ENCODE measurements around the gene ERVMER34-1.

The ERVMER34-1 gene
- long read RNA-seq, donor 1, partial matches to known transcripts, result 0 of 1 reads
- long read RNA-seq, donor 1, other reads (novel, unspliced or antisense), result 0 of 1 reads
- long read RNA-seq, donor 2, result 0 reads
- long read RNA-seq, donor 3, result 0 reads
- long read RNA-seq, donor 4, partial matches to known transcripts, result 0 of 1 reads
- long read RNA-seq, donor 4, other reads (novel, unspliced or antisense), result 0 of 1 reads
- long read RNA-seq, donor 5, result 0 reads
- long read RNA-seq, donor 6, partial matches to known transcripts, result 0 of 1 reads
- long read RNA-seq, donor 6, other reads (novel, unspliced or antisense), result 0 of 1 reads
- long read RNA-seq, donor 7, partial matches to known transcripts, result 0 of 1 reads
- long read RNA-seq, donor 7, other reads (novel, unspliced or antisense), result 0 of 1 reads
- long read RNA-seq, donor 8, result 0 reads

GRCh38 chr4:52750819-52751486, at the start of gene ERVMER34-1:
ERVMER34-1 (minus strand) TSS chr4:52751425; CDS start chr4:52745520, 5,905 bp downstream.
- peak; percentile 80 for DNase-seq

DNA sequence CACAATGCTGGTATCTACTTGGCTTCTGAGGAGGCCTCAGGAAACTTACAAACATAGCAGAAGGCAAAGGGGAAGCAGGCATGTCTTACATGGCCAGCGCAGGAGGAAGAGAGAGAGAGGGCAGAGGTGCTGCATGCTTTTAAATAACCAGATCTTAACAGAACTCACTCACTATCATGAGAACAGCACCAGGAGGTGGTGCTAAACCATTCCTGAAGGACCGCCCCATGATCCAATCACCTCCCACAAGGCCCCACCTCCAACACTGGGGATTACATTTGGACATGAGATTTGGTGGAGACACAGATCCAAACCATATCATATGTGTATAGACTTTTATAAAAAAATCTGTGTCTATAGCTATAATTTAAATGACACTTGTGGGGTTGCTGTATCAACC, 48.6 kb upstream of the ERVMER34-1 start:
- no peak for DNase-seq

GRCh38 chr4:52795533-52795932, 44.3 kb upstream of the ERVMER34-1 start:
- no peak for DNase-seq

DNA sequence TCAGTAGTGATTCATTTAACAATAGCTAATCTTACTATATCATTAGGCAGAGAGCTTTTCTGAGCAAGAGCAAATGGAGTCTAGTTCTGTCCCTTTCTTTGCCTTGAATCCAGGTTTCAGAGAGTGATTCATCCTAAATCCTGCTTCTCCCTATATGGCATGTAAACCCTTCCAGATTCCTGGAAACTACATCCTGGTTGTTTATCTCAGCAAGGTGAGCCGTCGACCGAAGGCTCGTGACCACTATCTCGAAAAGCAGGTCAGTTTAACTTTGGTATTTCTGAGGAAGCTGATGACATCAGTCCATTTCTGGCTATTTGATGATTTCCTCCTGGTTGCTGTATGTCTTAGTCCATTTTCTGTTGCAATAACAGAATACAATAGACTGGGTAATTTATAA, 40.7 kb upstream of the ERVMER34-1 start:
- DNase-seq, result no peak

- no peak for DNase-seq
These were observed 38.5 kb upstream of the ERVMER34-1 start for GRCh38 chr4:52789774-52790173.

GRCh38 chr4:52788806-52789205, 37.6 kb upstream of the ERVMER34-1 start:
- DNase-seq, result no peak

GRCh38 chr4:52783069-52783468, 31.8 kb upstream of the ERVMER34-1 start:
- DNase-seq, result no peak

- DNase-seq, result no peak
These were observed 29.6 kb upstream of the ERVMER34-1 start for GRCh38 chr4:52780617-52781354.

DNA sequence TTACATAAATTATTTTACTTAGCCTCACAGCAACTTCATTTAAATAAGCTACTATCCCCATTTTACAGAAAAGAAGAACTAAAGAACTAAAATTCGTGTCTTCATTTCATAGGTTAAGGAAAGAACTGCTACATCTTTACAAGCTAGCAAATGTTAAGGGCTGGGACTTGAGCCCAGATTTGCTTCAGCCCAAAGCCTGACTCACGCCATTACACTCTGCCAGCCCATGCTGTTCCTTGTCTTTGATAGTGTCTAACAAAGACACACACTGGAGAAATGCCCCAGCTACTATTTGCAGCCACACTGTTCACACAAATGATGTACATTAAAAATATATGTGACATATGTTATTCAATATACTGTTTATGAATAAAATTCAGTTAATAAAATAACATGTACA, 29.0 kb upstream of the ERVMER34-1 start:
- no peak for DNase-seq

- DNase-seq, result no peak
These were observed 9.0 kb upstream of the ERVMER34-1 start for GRCh38 chr4:52760256-52760655.

DNA sequence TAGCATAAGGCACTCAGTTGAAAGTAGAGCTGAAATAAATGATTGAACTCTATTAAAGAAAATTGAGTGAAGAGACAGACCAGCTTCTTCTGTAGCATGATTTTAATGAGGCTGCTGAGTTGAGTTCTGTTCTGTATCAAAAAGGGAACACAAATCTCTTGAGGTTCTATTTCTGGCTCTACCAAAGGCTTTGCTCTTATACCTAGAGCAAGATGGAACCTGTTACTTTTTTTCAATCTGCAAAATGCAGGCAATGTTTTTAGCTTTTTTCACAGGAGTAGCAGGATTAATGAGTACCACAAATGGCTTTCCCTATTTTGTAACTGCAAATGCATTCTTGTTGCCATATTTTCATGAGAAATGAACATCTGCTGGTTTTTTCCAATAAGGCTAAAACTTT, 4.2 kb upstream of the ERVMER34-1 start:
- DNase-seq, result no peak

GRCh38 chr4:52752936-52753335, 1.7 kb upstream of the ERVMER34-1 start:
- no peak for DNase-seq

DNA sequence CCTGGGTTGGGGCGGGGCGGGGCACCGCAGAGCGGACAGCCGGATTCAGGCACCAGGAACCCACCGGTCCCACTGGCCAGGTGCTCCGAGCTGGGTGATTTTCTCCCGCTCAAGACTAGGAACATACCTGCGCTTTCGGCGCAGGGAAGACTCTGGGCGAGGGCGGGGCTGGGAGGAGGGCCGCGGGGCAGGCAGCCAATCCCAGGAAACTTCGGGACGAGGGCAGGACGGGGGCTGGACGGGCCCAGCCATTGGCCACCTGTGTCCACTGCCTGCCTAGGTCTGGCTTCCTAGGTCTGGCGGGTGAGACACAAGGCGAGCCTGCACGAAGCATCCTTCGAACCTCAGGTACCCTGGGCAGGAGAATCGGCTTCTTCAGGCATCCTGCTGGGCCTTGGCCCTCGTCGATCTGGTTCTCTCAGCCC, 274 bp upstream of the ERVMER34-1 start:
- DNase-seq, result peak; percentile 61

DNA sequence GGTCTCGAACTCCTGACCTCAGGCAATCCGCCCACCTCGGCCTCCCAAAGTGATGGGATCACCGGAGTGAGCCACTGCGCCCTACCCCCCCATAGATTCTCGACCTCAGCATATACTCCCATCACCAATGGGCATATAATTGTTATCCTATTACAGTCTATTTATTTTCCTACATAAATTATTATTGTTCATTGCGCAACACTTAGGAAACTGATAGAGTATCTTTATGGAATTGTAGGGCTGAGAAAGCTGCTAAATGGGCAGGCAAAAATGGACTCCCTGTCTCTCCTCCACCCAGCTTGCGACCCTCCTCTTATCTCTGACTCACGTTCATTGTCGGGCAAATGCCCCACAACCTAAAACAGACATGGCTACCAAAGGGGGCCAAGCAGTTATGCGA, 1.0 kb downstream of the ERVMER34-1 start:
- DNase-seq, result no peak

- DNase-seq, result no peak
These were observed 2.8 kb downstream of the ERVMER34-1 start for GRCh38 chr4:52748432-52748831.

- no peak for DNase-seq
These were observed 6.6 kb downstream of the ERVMER34-1 start for GRCh38 chr4:52744588-52744987.

DNA sequence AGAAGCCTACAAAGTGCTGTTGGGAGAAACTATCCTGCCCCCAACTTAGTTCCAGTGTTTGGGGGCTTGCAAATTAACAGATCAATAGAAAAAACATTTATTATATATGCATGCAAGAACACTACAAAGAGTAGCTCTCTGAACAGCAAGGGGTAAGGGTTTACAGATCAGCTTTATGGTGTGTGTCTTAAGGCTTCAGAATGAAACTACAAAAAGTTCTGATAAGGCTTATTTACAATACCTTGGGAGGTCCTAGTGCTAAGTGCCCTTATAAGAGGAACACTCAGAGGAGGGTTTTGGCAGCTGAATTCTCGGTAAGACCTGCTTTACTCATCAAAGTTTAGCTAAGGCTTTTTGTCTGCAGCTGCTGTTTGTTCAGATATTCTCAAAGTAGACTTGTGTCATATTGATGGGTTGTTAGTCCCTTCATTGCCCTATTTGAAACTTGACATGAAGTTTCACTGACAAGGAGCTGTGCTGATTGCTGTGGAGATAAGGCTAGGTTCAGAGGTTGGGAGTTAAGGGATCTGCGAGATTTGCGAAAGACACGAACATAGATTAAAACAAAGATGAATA, 7.7 kb downstream of the ERVMER34-1 start:
- no peak for DNase-seq

- DNase-seq, result no peak
These were observed 21.6 kb downstream of the ERVMER34-1 start for GRCh38 chr4:52729586-52729985.

DNA sequence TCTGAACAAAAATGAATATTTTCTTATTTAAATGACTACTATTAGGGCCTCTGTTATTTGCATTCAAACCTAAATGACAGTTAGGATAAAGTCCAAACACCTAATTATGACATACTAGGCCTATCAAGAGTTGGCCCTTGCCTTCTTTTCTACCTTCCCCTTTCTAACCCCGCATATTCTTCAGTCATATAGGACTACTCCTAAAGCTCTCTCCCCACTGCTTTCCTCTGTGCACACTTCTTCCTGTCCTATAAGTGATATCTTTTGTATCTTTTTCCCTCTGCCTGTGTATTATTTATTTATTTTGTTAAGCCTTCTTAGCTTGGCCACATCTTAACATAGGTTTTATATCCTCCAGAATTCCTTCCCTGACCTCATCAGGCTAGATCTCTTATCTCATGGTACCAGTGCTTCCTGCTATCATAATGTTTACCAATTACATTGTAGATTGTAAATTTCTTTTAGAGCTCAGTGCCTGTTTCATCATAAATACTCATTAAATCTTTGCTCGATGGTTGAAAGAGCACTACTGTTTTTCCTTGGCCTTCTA, 22.5 kb downstream of the ERVMER34-1 start:
- no peak for DNase-seq

DNA sequence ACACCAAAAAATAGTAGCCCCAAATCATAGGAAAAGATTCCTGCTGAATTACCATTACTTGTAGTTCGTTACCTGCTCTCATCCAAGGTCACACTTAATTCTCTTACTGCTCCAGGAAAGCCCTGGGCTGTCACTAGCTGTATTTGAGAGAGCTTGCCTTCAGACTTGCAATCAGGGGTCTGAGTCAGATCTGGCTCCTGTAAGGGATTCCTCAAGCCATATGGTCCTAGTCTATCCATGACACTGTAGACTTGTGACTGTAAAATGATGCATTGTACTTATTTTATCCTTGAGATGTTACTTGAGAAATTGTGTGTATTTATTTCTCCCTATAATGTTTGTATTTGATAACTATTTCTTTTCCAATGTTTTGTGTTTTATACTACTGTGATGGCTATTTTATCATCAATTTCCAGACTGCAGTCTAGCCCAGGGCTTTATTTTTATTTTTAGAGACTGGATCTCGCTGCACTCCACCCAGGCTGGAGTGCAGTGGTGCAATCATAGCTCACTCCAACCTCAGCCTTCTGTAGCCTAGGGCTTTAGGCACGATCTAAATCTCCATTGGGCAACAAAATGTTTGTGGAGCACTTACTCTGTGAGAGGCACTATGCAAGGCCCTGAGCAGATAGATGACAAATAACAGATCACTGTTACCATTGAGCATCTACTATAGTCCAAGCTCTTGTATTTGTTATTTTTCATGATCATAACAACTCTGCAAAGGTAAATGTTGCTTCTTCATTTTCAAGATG, 24.2 kb downstream of the ERVMER34-1 start:
- no peak for DNase-seq

DNA sequence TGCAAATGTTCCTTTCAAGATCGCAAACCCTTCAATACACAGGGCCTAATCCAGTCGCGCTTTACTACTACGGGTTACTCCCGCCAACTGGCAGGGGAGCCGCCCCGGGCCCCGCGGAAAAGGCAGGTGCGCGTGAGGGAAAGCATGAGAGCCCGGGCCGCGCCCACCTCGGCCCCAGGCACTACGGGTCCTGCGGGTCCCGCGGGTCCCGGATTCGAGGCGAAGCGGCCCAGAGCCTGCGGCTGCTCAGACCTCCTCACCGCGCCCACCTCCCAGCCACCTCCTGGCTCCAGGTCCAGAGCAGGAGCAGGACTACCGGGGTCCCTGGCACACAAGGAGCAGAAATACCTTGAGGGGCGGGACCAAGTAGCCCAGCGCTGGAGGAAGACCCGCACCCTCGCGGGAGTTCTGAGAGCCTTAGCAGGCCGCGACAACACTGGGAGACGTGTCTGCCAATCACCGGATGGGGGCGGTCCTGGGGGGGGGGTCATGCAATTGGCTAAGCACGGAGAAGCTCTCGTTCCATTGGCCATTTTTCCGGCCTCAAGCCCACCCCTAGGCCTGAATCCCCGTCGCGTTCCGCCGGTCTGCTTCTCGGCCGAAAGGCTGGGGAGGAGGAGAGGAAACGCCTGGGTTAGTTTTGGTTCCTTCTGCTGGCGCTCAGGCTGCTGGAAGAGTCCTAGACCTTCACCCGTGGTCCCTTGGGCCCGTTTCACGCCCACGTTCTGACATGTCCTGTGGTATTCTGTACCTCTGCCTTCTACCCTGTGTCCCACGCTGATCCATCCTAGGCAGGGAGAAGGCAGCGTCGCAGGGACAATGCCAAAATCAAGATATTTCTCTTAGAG, 29.0 kb downstream of the ERVMER34-1 start:
- DNase-seq, result peak; percentile 91

Measured in right kidney (tissue), 9 donors.